GM23248 (cell line): ENCODE data around the gene LAMB3.

ENCODE experiments used
- EZH2 ChIP-seq: fragments of 200-600 bp; sonication (generic); IDR thresholded peaks from 2 replicates; pipeline ENCODE4 v1.6.1; 2018; ENCODE audit warnings: antibody characterized with exemption, mild to moderate bottlenecking; ENCODE audit not compliant: insufficient read depth, poor library complexity, severe bottlenecking
- EZH2phosphoT487 ChIP-seq: fragments of 200-600 bp; sonication (generic); IDR thresholded peaks from 2 replicates; pipeline ENCODE4 v1.6.1; 2018; ENCODE audit warnings: antibody characterized with exemption, moderate library complexity, mild to moderate bottlenecking, low read depth; ENCODE audit not compliant: insufficient read depth

- TF ChIP-seq EZH2 (no peak), EZH2phosphoT487 (no peak)
These were observed 22.8 kb upstream of the LAMB3 start, which contains the start of gene G0S2 for GRCh38 chr1:209674957-209675564.
